GM13976 (cell line): ENCODE measurements around the gene PRRC2B.
"Not testable (repeated sequence)": the region's sequence is repeated elsewhere in the genome, so short reads cannot be mapped to it uniquely, and the experiment has no call there.

ENCODE experiments used
- DNase-seq: peaks from one replicate; pipeline ENCODE4 v3.0.0; 2012; ENCODE audit warnings: low spot score
- CTCF ChIP-seq: IDR thresholded peaks from 2 replicates; pipeline ENCODE4 v1.5.1; 2012; ENCODE audit warnings: borderline replicate concordance, mild to moderate bottlenecking; ENCODE audit not compliant: insufficient read depth; ENCODE audit errors: extremely low read depth, missing control alignments, control extremely low read depth
- in situ Hi-C: fragments of 300-500 bp; cut with MboI; formaldehyde crosslinking; loops from one replicate; pipeline ENCODE4 v1.12.0; 2022; ENCODE audit warnings: low sequenced_read_pairs, mixed read lengths, inconsistent platforms; ENCODE audit not compliant: unreplicated experiment

Gene PRRC2B

GRCh38 chr9:131511880-131512279, 118.0 kb downstream of the PRRC2B start:
- TF ChIP-seq CTCF = no peak
- in situ Hi-C loops = no loop called here
- no peak for DNase-seq

GRCh38 chr9:131513177-131513576, 119.3 kb downstream of the PRRC2B start:
- no peak for TF ChIP-seq CTCF
- DNase-seq = no peak

GRCh38 chr9:131515559-131516031, 121.7 kb downstream of the PRRC2B start:
- DNase-seq, in situ Hi-C loops: not testable (repeated sequence)

More at GRCh38 chr9:131513177-131513576, 119.3 kb downstream of the PRRC2B start:
- in situ Hi-C loops = no loop called here

GRCh38 chr9:131516100-131516499, 122.2 kb downstream of the PRRC2B start:
- in situ Hi-C loops = no loop called here

GRCh38 chr9:131516930-131517329, 123.0 kb downstream of the PRRC2B start:
- no peak for DNase-seq
- no peak for TF ChIP-seq CTCF
- in situ Hi-C loops = no loop called here

More at GRCh38 chr9:131516100-131516499, 122.2 kb downstream of the PRRC2B start:
- no peak for DNase-seq
- no peak for TF ChIP-seq CTCF

- DNase-seq = no peak
- in situ Hi-C loops = no loop called here
- no peak for TF ChIP-seq CTCF
These were observed 123.9 kb downstream of the PRRC2B start for GRCh38 chr9:131517761-131518190.

- DNase-seq = no peak
- in situ Hi-C loops = no loop called here
These were observed 124.7 kb downstream of the PRRC2B start for GRCh38 chr9:131518553-131518952.

More at GRCh38 chr9:131518553-131518952, 124.7 kb downstream of the PRRC2B start:
- TF ChIP-seq CTCF = no peak
